RCC 7860 (cell line): ENCODE measurements around the gene UTP11.
"Not testable (repeated sequence)": the region's sequence is repeated elsewhere in the genome, so short reads cannot be mapped to it uniquely, and the experiment has no call there.

Experiments used
- DNase-seq: peaks from one replicate; pipeline ENCODE4 v3.0.0-alpha.2; 2015; ENCODE audit warnings: low spot score
- FAIRE-seq: peaks from 2 replicates; lab custom pipeline; 2012; peaks lifted over from hg19 to GRCh38; lab: Jason Lieb, UNC

Gene UTP11

DNA sequence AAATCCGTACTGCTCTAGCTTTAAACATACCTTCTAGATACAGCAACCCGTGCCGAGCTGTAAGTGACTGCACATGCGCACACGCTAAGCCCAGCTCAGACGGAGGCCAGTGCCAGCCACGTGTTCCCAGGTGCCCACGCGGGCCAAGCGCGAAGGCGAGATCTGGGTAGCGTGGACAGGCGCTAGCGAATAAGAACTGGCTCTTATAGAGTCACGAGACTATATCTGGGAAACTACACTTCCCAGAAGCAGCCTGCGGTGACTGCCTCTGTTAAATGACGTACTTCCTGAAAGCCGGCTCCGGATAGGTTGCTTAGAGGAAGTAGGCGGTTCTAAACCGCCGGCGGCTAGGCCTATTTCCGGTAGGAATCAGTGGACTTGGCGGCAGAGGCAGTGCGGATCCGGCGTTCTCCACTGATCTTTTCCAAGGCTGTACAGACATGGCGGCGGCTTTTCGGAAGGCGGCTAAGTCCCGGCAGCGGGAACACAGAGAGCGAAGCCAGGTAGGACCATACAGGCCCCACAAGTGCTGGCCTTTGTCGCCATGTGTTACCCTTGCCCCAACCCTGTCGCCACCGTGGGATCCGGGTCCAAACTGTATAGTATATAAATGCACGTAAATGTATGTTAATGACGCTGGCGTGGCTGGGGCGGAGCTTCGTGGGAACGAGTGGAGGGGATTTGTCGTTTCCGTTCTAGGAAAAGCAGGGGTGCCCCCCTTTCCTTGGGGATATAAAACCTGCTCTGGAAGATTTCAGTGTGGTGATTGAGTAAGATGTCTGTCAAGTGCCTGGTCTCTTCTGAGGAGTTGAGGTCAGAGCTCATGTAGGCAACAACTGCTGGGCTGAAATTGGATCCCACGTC, at the start of gene UTP11:
TSS of gene UTP11 (plus strand) at position 372 of the 864 bp plus-strand sequence. CDS start at position 441, 69 bp downstream.
- peak; percentile 99 for DNase-seq
- FAIRE-seq, result peak; percentile 90

GRCh38 chr1:37964106-37964505, 48.4 kb upstream of the UTP11 start:
- FAIRE-seq, DNase-seq: not testable (repeated sequence)

DNA sequence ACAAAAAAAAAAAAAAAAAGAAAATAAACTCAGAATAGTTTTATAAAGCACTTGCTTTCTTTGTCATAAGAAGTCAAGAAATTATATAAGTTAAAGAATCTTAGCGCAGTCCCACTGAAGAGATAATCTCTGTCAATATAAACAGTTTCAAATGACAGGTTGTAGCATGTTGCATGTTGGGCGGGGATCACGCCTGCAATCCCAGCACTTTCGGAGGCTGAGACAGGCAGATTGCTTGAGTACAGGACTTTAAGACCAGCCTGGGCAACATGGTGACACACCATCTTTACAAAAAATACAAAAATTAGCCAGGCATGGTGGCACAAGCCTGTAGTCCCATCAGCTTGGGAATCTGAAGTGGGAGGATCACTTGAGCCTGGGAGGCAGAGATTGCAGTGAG, 47.2 kb upstream of the UTP11 start:
- FAIRE-seq (no peak), DNase-seq (no peak)

- DNase-seq, FAIRE-seq: not testable (repeated sequence)
Measured at GRCh38 chr1:37973684-37974083, 38.9 kb upstream of the UTP11 start.

DNA sequence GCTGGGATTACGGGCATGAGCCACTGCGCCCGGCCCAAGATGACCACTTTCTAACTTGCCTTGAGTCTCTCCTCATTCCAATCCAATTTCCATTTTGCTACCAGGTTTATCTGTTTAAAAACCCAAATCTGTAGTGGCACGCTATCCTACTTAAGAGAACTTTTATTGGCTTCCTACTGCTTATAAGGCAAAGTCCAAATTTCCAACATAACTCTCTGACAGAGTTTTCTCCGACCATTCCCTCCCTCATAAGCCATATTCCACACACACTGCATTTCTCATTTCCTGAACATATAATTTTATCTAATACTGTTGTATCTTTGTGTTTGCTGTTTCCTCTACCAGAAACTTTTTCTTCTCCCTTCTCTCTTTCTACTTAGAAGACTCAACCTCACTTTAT, 38.0 kb upstream of the UTP11 start:
- DNase-seq, result no peak

DNA sequence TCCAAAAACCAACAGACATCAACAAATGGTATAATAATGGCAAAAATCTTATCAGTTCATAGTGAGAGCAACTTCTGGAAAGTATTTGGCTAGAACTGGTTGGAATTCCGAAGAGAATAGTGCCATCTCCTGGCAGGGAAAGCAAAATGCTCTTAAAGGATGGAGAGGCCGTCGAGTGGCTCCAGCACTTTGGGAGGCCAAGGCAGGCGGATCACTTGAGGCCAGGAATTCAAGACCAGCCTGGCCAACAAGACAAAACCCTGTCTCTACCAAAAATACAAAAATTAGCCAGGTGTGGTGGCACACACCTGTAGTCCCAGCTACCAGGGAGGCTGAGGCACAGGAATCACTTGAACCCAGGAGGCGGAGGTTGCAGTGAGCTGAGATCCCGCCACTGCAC, 37.5 kb upstream of the UTP11 start:
- not testable (repeated sequence) for FAIRE-seq
- peak; percentile 42 for DNase-seq

More for the DNA sequence above, 38.0 kb upstream of the UTP11 start:
- FAIRE-seq, result no peak

DNA sequence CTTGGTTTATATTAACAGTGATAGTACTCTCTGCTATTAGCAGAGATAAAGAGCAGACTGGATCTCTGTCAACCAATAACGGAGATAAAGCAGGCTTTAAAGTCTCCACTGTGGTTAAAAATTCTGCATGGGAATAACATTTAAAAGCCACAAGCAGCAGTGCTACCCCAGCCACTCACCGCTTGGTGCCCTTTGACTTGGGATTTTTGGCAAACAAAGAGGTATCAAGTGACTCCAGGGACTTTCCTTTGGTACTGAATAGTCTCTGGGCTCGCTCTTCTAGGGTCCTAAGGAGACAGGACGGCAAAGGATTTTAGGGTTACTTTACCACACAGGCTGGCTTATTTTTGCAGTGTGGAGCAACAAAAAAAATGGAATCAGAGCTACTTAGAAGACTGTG, 34.0 kb upstream of the UTP11 start:
- DNase-seq (no peak), FAIRE-seq (no peak)

GRCh38 chr1:37983546-37983945, 29.0 kb upstream of the UTP11 start:
- DNase-seq (no peak), FAIRE-seq (no peak)

GRCh38 chr1:37987679-37988078, 24.9 kb upstream of the UTP11 start:
- no peak for DNase-seq
- no peak for FAIRE-seq

GRCh38 chr1:37989361-37989930, 23.1 kb upstream of the UTP11 start:
- peak; percentile 9 for DNase-seq
- no peak for FAIRE-seq

GRCh38 chr1:37994886-37995566, 17.5 kb upstream of the UTP11 start:
- FAIRE-seq (no peak), DNase-seq (no peak)

- DNase-seq (no peak), FAIRE-seq (no peak)
Measured at GRCh38 chr1:37995751-37996345, 16.7 kb upstream of the UTP11 start.

DNA sequence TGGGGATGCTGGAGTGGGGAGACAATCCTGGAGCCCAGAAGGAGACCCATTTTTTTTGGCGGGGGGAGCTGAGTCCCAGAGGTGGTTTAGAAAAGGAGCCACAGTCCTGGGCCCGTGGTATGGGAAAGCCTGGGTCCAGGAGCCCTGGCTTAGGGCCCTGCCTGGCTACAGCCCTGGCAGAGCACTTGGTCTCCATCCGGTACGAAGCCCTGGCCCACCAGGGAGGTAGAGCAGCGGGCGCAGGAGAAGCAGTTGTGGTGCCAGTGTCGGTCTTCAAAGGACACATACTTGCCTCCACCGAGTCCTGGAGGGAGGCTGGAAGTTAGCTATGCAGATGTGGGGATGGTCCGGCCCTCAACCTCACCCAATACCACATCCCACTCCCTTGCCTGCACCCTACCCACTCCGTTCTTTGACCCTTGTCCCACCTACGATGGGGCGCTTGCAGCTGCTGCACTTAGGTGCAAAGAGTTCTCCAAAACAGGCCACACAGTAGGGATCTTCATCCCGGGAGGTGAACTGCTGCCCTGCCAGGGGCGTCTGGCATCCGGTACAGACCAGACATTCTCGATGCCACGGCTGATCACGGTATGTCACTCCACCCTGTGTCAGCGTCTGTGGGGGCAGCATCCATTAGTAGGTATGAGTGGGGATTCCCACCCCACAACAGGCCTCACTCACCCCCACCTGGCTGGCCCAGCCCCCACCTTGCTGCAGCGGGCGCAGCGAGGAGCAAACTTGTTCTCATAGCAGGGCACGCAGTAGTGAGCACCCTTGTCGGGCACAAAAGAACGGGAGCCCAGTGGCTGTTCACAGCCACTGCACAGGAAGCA, 15.1 kb upstream of the UTP11 start:
- no peak for DNase-seq
- no peak for FAIRE-seq

DNA sequence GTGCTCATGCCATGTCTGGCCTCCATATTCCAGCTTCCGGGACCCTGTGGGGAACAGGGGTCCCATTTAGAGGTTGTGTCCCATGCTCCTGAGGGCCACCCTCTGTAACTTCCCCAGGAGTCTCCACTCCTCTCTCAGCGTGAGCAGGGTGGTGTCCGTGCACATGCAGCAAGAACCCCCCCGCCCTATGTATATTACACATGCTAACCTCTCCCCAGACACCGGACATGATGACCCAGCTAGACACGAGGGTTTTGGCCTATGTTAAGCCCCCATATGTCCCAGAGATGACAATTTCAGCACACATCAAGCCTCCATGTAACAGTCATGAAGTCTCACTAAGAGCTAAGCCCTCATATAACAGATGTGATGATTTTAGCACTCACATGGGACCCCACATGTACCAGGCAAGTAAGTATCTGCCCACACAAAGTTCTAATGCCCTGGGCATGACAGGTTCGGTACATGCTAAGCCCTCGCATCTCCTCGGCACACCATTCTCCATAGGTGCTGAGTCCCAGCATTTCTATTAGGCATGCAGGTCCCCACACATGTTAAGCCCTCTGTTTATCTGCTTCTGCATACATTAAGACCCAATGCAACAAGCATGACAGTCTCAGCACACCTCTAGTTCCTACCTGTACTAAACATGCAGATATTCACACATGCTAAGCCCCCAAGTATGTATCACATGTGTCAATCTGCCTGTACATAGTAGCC, 14.3 kb upstream of the UTP11 start:
- FAIRE-seq (no peak), DNase-seq (no peak)

DNA sequence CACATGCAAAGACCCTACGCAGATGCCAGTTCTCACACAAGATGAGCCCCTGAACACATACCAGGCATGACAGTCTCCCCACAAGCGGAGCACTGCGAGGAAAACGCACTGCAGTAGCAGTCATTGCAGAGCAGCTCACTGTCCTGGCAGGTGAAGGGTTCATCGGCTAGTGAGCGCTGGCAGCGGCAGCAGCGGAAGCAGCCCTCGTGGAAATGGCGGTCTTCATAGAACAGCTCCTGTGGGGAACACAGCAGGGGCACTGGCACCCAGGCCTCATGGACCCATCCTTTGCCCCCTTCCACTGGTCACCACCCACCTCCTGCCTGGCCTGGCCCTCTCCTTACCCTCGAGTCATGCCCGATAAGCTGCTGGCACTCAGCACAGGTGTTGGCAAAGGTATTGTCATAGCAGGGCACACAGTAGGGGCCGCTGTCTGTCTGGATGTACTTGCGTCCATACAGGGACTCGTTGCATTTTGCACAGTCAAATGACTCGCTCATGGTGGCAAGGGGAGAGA, 13.6 kb upstream of the UTP11 start:
- DNase-seq (no peak), FAIRE-seq (no peak)

GRCh38 chr1:37999430-38000232, 12.9 kb upstream of the UTP11 start:
- FAIRE-seq (peak; percentile 78), DNase-seq (peak; percentile 82)

DNA sequence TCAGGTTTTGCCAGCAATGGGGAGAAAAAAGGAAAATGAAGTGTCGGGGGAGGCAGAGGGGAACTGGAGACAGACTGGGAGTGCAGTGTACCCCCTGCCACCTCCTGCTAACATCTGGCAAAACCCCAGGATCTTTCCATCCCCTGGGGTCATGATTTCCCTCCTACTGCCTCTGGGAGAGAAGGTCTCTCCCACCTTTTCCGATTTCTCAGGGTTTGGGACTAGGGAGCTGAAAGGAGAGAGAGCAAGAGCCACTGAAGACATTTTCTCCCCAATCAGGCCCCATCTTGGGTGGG, 12.4 kb upstream of the UTP11 start:
- FAIRE-seq (no peak), DNase-seq (no peak)

GRCh38 chr1:38000529-38001455, 11.7 kb upstream of the UTP11 start:
- FAIRE-seq (no peak), DNase-seq (peak; percentile 22)
